Measurements from ENCODE around the gene ATP2A3.

GRCh38 chr17:3903881-3904290 is 60.4 kb downstream of the ATP2A3 start:
- TF ChIP-seq, protein P1, sequence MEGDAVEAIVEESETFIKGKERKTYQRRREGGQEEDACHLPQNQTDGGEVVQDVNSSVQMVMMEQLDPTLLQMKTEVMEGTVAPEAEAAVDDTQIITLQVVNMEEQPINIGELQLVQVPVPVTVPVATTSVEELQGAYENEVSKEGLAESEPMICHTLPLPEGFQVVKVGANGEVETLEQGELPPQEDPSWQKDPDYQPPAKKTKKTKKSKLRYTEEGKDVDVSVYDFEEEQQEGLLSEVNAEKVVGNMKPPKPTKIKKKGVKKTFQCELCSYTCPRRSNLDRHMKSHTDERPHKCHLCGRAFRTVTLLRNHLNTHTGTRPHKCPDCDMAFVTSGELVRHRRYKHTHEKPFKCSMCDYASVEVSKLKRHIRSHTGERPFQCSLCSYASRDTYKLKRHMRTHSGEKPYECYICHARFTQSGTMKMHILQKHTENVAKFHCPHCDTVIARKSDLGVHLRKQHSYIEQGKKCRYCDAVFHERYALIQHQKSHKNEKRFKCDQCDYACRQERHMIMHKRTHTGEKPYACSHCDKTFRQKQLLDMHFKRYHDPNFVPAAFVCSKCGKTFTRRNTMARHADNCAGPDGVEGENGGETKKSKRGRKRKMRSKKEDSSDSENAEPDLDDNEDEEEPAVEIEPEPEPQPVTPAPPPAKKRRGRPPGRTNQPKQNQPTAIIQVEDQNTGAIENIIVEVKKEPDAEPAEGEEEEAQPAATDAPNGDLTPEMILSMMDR (IDR thresholded peaks at IDR 0.05), result no peak
- no peak for TF ChIP-seq POLR2A (IDR thresholded peaks at IDR 0.05)
